Measurements from ENCODE around the gene KCNJ15.

- TF ChIP-seq SP1 (IDR thresholded peaks at IDR 0.05; ENCODE audit: low read depth) (no peak), YY1 (IDR thresholded peaks at IDR 0.05; ENCODE audit: extremely low read depth, insufficient replicate concordance, low read depth, low read length) (no peak), POLR2AphosphoS5 (IDR thresholded peaks at IDR 0.05; ENCODE audit: low read depth, low read length) (no peak), CTCF (IDR thresholded peaks at IDR 0.05 in 2 of 3, conservative IDR thresholded peaks at IDR 0.05 in 1 of 3; ENCODE audit: borderline replicate concordance in 1 of 3, insufficient read depth in 1 of 3, low read depth in 2 of 3, low read length in 2 of 3) (no peak), POLR2A (IDR thresholded peaks at IDR 0.05; ENCODE audit: borderline replicate concordance, extremely low read depth, insufficient read depth, insufficient read length) (no peak), CBX3 (IDR thresholded peaks at IDR 0.05; ENCODE audit: low read depth) (no peak), EGR1 (IDR thresholded peaks at IDR 0.05; ENCODE audit: low read depth) (no peak), REST (IDR thresholded peaks at IDR 0.05; ENCODE audit: low read depth) (no peak), CEBPB (IDR thresholded peaks at IDR 0.05; ENCODE audit: low read depth) (no peak), RAD21 (IDR thresholded peaks at IDR 0.05; ENCODE audit: low read depth) (no peak), MAX (IDR thresholded peaks at IDR 0.05) (no peak), EZH2 (IDR thresholded peaks at IDR 0.05) (no peak)
Observed at GRCh38 chr21:38291874-38292273, 35.1 kb downstream of the KCNJ15 start.

All from HCT116 (cell line).